Ovary (tissue), 9 donors: ENCODE data around the gene BABAM2. TPM values are rescaled to one million over a fixed set of nuclear protein-coding genes. Genes with fewer than 3 reads are reported as not detected.
A peak's percentile ranks its signal among the peaks of the same experiment; 100 is the strongest.

Experiments
- DNase-seq, 5 donors: peaks; one replicate each; pipeline ENCODE4 v3.0.0-alpha.2; 2019 to 2020
- H3K27ac ChIP-seq, 2 donors: fragments of 200-600 bp; one replicate each; pipeline versions ENCODE4 v1.5.1 to v1.8.0; 2019 to 2022
- H3K27me3 ChIP-seq: fragments of 200-600 bp; one replicate; pipeline ENCODE4 v1.8.0; 2022
- H3K36me3 ChIP-seq: fragments of 200-600 bp; sonication (generic); one replicate; pipeline ENCODE4 v1.5.1; 2019
- H3K4me1 ChIP-seq: one replicate; pipeline ENCODE4 v1.8.1; 2013; ENCODE audit warnings: mild to moderate bottlenecking, moderate library complexity; ENCODE audit not compliant: insufficient read depth
- H3K4me3 ChIP-seq: fragments of 200-600 bp; sonication (generic); one replicate; pipeline ENCODE4 v1.5.1; 2017
- H3K9me3 ChIP-seq, 2 donors: fragments of 200-600 bp in 1 of 2; sonication (generic) in 1 of 2; one replicate each; pipeline versions ENCODE4 v1.5.1 to v1.8.1; 2013 to 2019; ENCODE audit warnings: mild to moderate bottlenecking in 1 of 2, moderate library complexity in 1 of 2
- EP300 ChIP-seq: sonication (generic); formaldehyde crosslinking; IDR thresholded peaks from one replicate; pipeline ENCODE4 v1.6.1; 2017; ENCODE audit warnings: antibody characterized with exemption
- POLR2A ChIP-seq: fragments of 450-650 bp; IDR thresholded peaks from one replicate; pipeline ENCODE4 v1.6.1; 2017; ENCODE audit warnings: antibody characterized with exemption, mild to moderate bottlenecking, moderate library complexity
- WGBS, 3 donors: extraction: QIAGEN DNeasy Blood & Tissue Kit in 1 of 3; methylation state at CpG; one replicate each; pipeline versions ENCODE4 v1.1.5 to v1.1.7; 2013 to 2017; 5-methylcytosine and 5-hydroxymethylcytosine counted together
- intact Hi-C, 4 donors: fragments of 100-400 bp; cut with DNase I; formaldehyde crosslinking; loops; one replicate each; pipeline versions ENCODE4 v1.11.0 to v1.15.1; 2022 to 2023
- polyA plus RNA-seq, 2 donors: library from polyadenylated mRNA; stranded (reverse); fragments of 200-250 nt in 1 of 2; fragments of 350-450 nt in 1 of 2; fragmentation: Illumina TruSeq in 1 of 2; extraction: RNeasy Lipid Tissue Mini Kit (QIAGEN cat#74804) in 1 of 2; gene quantifications; one replicate each; pipeline ENCODE4 v1.2.3, GENCODE V29; 2013 to 2014
- total RNA-seq, 7 donors: library from RNA; depleted of rRNA in 2 of 7; stranded (reverse); fragments of >200 nt in 2 of 7; fragmentation: NEBNext Ultra II Directional in 3 of 7; extraction: Animal tissue kit (Norgen Biotek cat#: 25700) in 3 of 7; gene quantifications; one replicate each; pipeline versions ENCODE4 v1.1.0 to v1.2.4, GENCODE V29; 2016 to 2023
- TF ChIP-seq, protein P1 (sequence below), 3 donors: fragments of 450-650 bp in 2 of 3; fragments of 200-600 bp in 1 of 3; IDR thresholded peaks; one replicate each; pipeline versions ENCODE4 v1.5.1 to v1.8.0; 2016 to 2022; ENCODE audit warnings: antibody characterized with exemption in 3 of 3, mild to moderate bottlenecking in 1 of 3
- donor health status: DM: no; HTN: no; CAD: no; lungs with moderate emphysema.
- donor health status: DM: no; HTN: no; CAD: no.
- donor health status: Bipolar disorder and iron deficiency.
- donor health status: DM: yes; HTN: yes; CAD: no.
- donor health status: DM: no; HTN: no; CAD: no.
- donor health status: DM: yes; HTN: yes; CAD: no.

Gene BABAM2
- total and polyA plus RNA-seq, 9 donors = 22.0 to 96.7 (median 46.8) TPM

DNA sequence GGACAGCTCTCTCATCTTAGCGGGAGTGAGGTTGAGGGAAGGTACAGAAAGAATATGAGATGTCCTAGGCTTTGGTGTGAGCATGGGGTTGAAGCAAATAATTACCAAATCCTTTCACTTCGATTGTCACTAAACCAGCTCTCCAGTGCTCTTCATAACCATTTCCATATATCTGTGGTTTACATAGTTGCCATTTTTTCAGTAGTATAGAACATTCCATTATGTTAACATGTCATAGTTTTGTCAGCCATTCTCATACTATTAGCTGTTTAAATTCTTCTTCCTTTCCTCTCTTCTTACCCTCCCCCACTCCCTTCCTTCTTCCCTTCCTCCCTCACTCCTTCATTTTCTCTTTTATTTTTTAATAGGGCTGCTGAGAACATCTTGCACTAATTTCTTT, 205.9 kb downstream of the BABAM2 start:
- H3K4me1 ChIP-seq = peaks cover 6% of the 10 kb centered on the region
- intact Hi-C loops = no loop called here
- TF ChIP-seq POLR2A (no peak), EP300 (no peak)
- H3K4me3 ChIP-seq = no peak overlapping the region
- no peaks in the 10 kb centered on the region for H3K36me3 ChIP-seq
- H3K27me3 ChIP-seq = no peaks in the 10 kb centered on the region
- 97 to 99% (median 98%) methylated on average over 2 of the region's 2 CpGs for WGBS, 3 donors
- no peak overlapping the region for H3K27ac ChIP-seq
- no peaks in the 10 kb centered on the region for H3K9me3 ChIP-seq
- no peak for DNase-seq

DNA sequence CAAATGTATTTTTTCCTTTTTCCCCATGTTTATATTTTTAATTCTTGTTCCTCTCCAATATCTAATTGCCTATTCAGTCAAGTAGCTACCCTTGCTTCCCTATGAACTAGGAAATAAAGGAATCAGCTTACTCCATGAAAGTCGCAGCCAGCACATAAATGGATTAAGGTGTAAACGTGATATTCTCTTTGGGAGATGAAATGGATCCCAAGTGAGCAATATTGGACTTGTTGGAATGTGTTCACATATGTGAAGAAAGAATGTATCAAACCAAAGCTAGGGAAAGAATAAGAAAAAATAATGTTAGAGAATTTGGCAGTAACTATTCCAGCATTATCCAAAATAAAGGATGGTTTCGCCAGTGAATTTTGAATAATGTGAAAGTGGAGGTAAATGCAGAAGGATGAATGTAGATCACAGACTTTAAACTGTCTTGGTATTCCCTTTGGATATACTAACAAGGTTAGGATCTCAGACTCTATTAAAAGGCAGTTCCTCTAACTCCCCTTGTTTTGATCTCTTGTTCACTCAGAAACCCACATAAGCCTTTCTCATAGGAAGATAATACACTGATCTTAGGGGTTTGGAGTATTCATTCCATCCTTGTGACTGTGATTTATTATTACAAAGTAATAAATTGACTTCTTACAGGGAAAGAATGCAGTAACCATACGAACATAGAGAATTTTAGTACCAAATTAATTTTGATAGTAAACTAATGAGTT, 208.1 kb downstream of the BABAM2 start:
- TF ChIP-seq EP300 = no peak
- no peak for TF ChIP-seq POLR2A
- TF ChIP-seq, protein P1, sequence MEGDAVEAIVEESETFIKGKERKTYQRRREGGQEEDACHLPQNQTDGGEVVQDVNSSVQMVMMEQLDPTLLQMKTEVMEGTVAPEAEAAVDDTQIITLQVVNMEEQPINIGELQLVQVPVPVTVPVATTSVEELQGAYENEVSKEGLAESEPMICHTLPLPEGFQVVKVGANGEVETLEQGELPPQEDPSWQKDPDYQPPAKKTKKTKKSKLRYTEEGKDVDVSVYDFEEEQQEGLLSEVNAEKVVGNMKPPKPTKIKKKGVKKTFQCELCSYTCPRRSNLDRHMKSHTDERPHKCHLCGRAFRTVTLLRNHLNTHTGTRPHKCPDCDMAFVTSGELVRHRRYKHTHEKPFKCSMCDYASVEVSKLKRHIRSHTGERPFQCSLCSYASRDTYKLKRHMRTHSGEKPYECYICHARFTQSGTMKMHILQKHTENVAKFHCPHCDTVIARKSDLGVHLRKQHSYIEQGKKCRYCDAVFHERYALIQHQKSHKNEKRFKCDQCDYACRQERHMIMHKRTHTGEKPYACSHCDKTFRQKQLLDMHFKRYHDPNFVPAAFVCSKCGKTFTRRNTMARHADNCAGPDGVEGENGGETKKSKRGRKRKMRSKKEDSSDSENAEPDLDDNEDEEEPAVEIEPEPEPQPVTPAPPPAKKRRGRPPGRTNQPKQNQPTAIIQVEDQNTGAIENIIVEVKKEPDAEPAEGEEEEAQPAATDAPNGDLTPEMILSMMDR (IDR thresholded peaks at IDR 0.05) = no peak
- intact Hi-C loops = no loop called here
- Histone ChIP-seq H3K36me3 (no peaks in the 10 kb centered on the region), H3K27ac (no peak overlapping the region), H3K9me3 (no peaks in the 10 kb centered on the region), H3K27me3 (no peaks in the 10 kb centered on the region), H3K4me3 (no peak overlapping the region), H3K4me1 (peaks cover 9% of the 10 kb centered on the region)
- WGBS, 3 donors = 81 to 86% (median 85%) methylated on average over 4 of the region's 4 CpGs
- DNase-seq = no peak

DNA sequence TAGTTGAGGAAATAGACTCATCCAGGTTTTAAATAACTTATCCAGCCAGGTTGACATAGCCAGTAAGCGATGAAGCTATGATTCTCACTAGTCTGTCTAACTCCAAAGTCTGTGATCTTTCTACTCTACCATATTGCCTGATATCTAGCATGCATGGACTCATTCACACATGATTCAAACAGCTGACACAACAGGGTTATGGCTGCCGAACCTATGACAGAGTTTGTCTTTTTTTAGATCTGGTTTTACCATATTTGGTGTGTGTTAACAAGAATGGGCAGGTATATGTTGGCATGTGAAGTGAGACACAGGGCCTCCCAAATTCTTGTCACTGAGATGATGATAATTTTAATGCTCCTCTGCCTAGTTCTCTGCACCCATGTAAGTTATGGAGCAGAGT, 210.6 kb downstream of the BABAM2 start:
- Histone ChIP-seq H3K9me3 (no peaks in the 10 kb centered on the region), H3K36me3 (no peaks in the 10 kb centered on the region), H3K27me3 (no peaks in the 10 kb centered on the region), H3K4me1 (peaks cover 9% of the 10 kb centered on the region), H3K27ac (no peak overlapping the region), H3K4me3 (no peak overlapping the region)
- no peak for TF ChIP-seq EP300
- no peak for TF ChIP-seq POLR2A
- TF ChIP-seq, protein P1 (IDR thresholded peaks at IDR 0.05) = no peak
- 85 to 91% (median 88%) methylated on average over 2 of the region's 2 CpGs for WGBS, 3 donors
- no peak for DNase-seq
- intact Hi-C loops = no loop called here

DNA sequence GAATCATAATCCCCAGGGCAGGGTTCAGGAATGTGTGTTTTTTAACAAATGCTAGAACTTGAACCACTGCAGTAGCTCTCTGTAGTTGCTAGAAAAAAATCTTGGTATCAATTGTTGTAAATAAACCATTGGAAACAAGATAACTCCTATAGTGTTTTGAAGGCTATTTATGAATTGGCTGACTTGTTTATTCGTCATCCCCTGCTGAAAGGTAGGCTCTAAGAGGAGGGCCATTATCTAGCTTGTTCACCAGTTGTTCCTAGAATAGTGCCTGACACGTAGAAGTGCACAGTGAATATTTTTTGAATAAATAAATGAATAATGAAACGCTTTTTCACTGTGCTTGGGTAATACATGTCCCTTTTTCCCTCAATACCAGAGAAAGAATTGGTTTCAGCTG, 211.4 kb downstream of the BABAM2 start:
- 55 to 64% (median 62%) methylated on average over 3 of the region's 3 CpGs for WGBS, 3 donors
- H3K27ac ChIP-seq = no peak overlapping the region

DNA sequence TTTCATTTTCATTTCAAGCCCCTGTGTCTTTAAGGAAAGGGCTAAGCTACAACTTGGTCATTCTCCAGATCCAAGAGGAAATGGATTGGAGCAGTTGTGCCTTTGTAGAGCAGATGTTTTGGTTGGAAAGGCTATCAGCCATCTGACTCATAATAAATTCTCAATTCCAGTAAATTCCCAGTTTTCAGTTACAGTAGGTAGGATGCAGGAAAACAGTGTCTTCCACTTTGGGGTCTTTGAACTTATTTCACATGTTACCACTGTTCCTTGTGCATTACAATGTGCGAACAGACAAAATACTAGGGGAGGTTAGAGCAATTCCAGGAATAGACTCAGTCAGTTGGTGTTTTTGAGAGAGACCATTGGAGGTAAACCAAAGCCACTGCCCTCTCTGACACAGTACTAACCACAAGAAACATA, 211.9 kb downstream of the BABAM2 start:
- 18 to 30% (median 18%) methylated on average over 1 of the region's 1 CpG for WGBS, 3 donors
- Histone ChIP-seq H3K9me3 (no peaks in the 10 kb centered on the region), H3K36me3 (no peaks in the 10 kb centered on the region), H3K27me3 (no peaks in the 10 kb centered on the region), H3K4me1 (peaks cover 5% of the 10 kb centered on the region), H3K27ac (peak overlapping the region in 1 of 2 donors; percentile 31), H3K4me3 (no peak overlapping the region)
- TF ChIP-seq, protein P1 (IDR thresholded peaks at IDR 0.05) = no peak
- peak; percentile 18 for TF ChIP-seq EP300
- intact Hi-C loops = no loop called here
- no peak for DNase-seq

More for the DNA sequence above, 211.4 kb downstream of the BABAM2 start:
- intact Hi-C loops = no loop called here
- Histone ChIP-seq H3K9me3 (no peaks in the 10 kb centered on the region), H3K4me1 (peaks cover 7% of the 10 kb centered on the region), H3K36me3 (no peaks in the 10 kb centered on the region), H3K4me3 (no peak overlapping the region), H3K27me3 (no peaks in the 10 kb centered on the region)
- no peak for TF ChIP-seq POLR2A
- no peak for TF ChIP-seq EP300
- TF ChIP-seq, protein P1 (IDR thresholded peaks at IDR 0.05) = no peak
- no peak for DNase-seq
